Activated CD4-positive, alpha-beta T cell treated with anti-CD3 and anti-CD28 coated beads, Interleukin-2, amount 50 U/mL, for 16 hours (primary cell): ENCODE results near the gene CCK.
"Not testable (repeated sequence)": the region's sequence is repeated elsewhere in the genome, so short reads cannot be mapped to it uniquely, and the experiment has no call there.

ENCODE experiments used
- DNase-seq: peaks from one replicate; pipeline ENCODE4 v3.0.0-alpha.2; 2020

The CCK gene, protein sequence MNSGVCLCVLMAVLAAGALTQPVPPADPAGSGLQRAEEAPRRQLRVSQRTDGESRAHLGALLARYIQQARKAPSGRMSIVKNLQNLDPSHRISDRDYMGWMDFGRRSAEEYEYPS

DNA sequence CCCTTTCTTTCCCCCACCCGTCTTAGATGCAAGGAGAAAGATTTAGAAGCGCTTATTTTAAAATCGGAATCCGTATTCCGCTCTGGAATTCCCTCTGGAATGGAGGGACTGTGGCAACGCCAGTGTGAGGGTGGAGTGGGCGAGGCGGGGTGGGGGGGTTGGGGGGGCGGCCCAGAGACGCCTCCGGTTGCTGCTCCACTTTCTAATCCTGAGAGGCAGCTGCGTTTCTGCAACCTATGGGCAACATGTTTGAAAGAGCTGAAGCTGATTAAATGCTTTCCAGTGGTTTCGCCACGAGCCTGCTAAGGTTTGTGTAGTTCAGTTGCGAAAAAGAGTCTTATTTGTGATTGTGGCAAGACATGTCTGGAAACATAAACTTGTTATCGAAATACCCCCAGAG, at the start of gene CCK:
Gene CCK, minus strand, starts transcription at position 101 of the 400 bp plus-strand sequence. CDS start 2,555 bp downstream, outside the sequence.
- DNase-seq, result no peak

DNA sequence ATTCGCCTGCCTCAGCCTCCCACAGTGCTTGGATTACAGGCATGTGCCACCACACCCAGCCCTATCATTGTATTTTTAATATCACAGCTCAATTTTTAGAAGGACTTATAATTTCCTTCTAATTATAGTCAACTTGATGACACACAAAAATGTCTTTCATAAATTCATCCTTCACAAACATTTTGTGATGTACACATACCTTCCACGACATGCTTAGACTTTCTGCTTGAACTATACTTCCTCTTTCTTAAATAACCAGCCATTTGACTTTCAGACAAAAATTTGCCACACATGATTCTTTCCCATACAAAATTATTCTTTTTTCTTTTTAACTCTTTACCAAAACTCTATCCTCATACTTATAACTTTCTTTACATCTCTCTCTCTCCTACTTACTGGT, 48.4 kb upstream of the CCK start:
- no peak for DNase-seq

DNA sequence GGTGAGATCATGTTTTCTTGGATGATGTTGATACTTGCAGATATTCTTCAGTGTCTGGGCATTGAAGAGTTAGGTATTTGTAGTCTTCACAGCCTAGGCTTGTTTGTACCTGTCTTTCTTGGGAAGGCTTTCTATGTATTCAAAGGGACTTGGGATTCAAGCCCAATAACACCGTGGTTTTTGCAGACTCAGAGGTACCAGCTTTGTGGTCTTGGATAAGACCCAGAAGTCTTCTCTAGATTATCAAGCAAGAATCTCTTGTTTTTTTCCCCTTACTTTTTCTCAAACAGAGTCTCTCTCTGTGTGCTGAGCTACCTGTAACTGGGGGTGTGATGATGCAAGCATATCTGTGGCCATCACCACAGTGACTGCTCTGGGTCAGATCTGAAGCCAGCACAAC, 42.7 kb upstream of the CCK start:
- DNase-seq, result no peak

DNA sequence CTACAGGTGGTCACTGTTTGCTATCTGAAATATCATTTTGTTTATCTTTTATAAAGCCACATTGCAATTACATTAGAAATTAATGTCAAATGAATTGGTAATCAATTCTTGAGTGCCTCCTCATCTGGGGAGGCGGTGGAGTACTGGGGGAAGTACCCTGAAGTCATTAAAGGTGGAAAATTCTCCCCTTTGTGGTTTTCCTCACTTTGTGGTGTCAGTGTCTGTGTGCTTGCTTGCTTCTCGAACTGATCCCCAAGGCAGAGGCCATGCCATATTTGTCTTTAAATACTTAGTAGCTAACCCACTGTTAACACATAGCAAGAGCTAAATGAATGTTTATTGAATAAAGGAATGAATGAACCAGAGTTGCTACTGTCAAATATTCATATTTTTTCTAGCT, 40.5 kb upstream of the CCK start:
- DNase-seq, result no peak

DNA sequence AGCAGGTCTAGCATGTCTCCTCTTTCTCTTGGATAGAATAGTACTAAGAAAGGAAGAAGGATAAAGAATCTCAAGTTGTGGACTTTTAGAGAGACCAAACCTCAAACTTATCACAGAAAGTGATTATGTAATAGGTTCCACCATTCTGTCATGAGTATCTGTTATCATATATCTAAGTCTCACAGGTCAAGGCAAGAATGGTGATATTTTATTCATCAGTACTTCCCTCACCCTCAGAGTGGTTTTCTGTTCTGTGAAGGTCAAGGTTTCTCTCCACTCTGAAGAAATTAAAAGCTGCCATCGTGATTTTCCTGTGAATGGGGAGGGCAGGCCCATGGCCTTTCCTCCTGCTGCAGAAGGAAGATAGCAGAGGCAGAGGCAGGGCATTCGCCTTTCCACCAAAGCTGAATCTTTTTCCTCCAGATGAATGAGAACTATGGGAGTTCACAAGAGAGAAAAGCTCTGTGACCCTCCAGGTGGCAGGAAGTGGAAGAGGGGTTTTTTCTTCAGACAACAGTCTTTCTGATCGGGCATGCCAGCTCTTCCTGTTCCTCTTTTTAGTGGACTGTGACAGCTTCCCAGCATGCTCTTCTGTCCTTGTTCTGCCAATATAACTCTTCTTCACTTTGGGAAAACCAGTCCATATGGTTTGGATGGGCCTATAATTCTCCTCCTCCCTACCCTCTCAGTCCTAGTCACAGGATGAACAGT, 37.1 kb upstream of the CCK start:
- DNase-seq, result no peak

DNA sequence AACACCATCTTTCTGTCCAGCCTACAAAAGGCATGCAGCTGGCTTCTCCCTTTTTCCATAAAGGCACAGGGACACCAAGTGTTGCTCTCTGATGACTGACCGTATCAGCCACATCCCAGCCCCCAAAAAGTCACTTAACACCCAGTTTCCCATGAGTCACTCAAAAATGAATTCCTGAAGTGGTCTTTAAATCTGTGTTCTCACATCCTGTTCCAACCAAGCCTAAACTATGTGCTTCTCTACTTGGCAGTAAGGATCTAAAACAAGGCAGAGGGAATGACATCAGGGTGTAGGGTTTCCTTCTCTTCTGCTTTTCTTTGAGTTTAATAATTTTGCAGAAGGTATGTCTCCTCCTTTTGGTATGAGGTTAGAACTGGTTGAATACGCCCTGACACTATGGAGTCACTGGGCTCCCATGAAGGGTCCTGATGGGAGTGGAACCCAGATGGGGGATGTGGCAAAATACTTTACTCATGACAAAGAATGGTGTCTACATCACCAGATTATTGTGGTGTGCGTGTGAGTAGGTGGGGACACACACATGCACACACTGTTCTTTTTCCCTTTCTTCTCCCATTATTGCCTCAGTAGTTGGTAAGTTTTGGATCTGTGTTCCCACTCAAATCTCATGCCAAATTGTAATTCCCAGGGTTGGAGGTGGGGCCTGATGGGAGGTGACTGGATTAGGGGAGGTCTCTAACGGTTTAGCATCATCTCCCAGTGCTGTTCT, 35.6 kb upstream of the CCK start:
- no peak for DNase-seq

DNA sequence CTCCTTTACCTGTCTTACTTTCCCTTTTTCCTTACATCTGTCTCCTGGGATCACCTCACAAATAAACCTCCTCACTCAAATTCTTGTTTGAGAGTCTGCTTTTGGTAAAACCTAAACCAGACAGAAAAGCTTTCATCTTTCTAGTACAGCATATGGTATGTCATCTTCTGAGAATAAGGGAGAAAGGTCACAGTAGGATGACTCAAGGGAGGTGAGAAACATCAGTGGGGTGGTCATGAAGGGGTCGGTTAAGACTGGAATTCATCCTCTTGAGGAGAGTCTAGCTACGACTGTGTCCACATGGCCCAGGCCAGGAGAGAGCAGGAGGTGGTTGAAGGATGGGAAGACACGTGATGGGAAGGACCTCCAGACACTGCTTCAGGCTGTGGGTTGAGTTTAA, 34.8 kb upstream of the CCK start:
- DNase-seq, result no peak

DNA sequence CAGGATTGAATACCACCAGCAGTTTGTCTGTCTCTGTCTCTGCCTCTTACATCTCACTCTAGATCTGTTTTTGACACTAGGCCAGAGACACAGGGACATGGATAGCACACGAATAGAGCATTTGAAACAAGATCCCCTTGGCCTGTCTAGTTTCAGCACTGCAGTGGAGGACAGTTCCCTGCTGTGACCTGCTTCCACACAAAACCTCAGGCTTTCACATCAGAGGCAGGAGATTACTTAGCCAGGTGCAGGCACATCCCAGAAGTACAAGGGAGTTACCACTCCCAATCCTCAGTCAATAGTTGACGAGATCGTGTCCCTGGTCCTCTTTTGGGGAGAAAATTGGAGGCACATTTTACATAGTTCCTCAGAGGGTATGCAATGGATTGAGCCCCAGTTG, 34.0 kb upstream of the CCK start:
- no peak for DNase-seq

DNA sequence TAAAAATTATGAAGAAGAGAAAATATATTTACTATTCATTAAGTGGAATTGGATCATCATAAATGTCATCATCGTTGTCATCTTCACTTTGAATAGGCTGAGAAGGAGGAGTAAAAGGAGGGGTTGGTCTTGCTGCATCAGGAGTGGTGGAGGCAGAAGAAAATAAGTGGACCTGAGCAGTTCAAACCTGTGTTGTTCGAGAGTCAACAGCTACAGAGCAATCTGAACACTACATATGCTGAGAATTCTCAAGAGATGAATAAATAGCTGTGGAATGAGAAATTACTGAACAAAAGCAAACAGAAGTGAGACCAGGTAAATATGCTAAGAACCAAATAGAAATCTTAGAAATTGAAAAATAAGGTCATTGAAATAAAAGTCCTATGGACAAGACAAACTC, 32.3 kb upstream of the CCK start:
- DNase-seq, result no peak

DNA sequence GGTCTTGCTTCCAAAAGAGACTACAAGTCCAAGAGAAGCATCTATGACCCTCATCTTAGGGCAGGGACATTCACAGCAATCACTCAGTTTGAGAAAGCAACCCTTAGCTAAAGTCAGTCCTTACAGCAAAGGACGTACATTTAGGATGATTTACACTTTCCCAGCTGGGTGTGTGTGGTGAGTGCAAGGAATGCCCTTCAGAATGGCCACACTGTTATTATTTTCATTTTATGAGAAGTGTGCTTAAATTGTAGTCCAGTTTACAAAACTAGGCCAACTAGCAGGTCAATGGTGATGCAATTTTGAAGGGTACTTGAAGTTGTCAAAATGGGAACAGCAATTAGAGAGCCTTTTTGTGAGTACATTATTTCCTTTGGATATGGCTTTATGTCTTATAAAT, 26.0 kb upstream of the CCK start:
- DNase-seq, result no peak

DNA sequence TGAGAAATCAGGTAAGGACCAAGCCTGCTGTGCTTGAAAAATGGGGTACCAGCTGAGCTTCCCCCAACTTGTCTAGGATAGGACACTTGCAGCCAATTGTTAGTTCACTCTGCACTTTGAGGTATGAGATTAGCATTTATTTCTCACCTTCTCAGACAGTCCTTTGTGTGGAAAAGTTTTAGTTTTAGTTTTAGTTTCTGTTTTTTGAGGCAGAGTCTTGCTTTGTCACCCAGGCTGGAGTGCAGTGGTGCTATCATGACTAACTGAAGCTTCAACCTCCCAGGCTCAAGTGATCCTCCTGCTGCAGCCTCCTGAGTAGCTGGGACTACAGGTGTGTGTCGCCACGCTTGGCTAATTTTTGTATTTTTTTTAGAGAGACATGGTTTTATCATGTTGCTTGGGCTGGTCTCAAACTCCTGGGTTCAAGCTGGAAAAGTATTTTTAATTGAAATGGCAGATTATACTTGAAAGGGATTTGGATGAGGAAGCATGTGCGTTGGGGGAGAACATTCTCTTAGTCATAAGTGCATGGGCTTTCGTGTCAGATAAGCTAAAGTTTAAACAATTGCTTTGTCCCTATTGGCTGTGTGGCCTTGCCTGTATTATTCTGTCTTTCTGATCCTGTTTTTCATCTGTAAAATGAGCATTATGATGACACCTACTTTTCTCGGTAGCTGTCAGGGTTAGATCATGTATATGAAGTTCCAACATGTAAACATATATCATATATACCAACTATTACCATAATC, 25.2 kb upstream of the CCK start:
- no peak for DNase-seq

DNA sequence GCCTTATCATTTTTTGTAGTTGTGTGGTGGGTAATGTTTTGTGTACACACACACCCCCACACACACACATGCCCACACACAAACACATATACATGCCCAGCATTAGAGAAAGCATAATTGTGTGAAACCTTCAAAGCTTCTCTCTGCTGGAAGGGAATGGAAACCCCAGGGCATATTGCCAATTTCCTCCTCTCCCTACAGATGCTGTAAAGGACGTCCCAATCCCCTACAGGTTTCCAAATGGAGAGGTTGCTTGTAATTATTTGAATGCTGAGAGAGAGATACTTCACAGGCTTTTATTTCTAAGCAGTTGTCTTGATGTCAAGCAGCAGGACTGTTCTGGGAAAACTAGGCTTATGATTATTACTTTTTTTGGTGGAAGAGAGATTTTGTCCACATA, 23.0 kb upstream of the CCK start:
- DNase-seq, result no peak

DNA sequence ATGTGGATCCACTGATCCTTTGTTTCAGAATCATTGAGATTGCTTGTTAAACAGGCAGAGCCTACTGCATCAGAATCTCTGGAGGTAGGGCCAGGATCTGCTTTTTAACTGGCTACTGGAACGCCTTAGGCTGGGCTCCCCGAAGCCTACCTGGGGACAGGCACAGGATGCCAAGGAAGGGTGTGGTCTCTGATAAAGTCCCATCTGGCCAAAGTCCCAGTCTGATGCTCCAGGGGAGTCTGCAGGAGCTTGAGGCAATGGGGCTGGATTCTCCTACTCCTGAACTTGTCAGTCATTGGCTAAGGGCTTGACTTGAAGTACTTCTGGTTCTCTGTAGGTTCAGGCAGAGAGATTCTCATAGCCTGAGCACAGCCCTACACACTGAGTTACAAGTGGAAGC, 22.4 kb upstream of the CCK start:
- DNase-seq, result no peak

DNA sequence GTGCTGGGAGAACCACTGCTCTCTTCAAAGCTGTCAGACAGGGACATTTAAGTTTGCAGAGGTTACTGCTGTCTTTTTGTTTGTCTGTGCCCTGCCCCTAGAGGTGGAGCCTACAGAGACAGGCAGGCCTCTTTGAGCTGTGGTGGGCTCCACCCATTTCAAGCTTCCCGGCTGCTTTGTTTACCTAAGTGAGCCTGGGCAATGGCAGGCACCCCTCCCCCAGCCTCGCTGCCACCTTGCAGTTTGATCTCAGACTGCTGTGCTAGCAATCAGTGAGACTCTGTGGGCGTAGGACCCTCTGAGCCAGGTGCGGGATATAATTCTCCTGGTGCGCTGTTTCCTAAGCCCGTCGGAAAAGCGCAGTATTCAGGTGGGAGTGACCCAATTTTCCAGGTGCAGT, 21.4 kb upstream of the CCK start:
- DNase-seq, result not testable (repeated sequence)

DNA sequence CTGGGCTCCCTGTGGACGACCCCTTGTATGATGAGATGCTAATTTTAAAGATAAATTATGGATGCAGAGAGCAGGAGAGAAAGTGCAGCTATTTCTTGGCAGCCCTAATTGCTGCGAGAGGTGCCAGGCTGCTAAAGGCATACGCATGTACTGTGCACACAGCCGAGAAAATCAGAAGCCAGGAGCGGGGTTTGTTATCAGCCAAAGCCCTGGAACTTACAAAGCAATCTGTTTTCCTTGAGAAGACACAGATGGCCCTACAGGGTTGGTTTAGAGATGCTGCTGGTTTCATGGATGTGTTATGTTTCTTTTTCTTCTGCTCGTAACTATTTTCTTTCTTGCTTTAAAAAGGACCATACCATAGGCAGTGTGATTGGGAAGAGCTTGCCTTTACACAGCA, 11.7 kb upstream of the CCK start:
- DNase-seq, result no peak

DNA sequence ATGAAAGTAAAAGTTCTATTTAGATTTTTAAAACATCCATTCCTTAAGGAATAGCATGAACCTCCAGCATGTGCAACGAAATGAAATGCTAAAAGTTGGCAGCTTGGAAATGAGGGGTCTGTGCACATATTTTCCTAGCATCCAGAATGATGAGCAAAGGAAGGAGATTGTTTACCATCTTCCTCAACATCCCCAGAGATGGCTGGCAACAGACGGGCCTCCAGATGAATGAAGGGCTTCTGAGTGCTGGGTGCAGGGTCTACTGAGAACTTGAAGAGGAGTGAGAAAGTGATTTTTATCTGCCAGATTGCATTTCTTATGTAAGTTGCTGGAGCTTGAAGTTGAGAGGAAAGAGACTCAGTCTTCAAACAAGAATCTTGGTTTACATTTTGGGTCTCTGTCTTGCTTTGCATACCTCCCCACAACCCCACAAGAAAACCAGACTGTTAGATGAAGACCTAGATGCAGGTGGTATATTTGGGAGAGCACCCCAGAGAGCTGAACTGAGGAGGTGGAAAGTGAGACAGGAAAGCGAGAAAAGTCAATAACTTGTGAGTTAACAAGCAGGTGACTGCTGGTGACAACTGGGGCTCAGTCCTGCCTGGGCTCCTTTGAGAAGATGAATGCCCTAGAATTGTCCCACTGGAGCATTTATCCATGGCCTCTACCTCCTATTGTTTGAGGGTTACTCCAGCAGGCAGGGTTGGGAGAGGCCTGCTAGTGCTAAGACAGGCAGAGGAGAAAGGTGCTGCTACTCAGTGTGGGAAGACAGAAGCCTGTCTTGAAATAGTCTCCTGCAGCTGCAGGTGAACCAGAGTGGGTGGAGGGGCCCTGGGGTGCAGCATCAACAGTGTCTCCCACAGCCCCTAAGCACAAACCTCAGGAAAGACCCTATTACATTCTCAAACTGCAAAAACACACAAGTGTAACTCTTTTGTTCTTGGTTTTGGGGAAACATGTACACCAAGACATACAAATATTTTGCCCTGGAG, 10.5 kb upstream of the CCK start:
- DNase-seq, result no peak

DNA sequence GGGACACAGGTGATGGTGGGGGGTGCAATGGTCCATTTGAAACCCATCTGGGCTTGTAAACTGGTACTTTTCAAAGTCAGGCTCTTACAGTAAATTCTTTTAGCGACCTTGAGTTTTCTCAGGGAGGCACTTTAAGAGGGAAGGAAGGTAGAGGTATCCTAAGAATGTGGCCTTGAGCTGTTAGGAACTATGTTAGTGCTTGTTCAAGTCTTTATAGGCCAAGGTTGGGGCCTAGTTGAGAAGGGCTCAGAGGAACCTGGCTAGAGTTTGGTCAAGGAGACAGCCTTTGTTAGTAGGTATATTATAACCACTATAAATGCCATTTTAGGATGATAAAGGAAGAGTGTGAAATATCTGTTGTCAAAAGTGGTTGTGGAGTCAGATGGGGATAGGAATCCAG, 9.2 kb upstream of the CCK start:
- DNase-seq, result no peak

DNA sequence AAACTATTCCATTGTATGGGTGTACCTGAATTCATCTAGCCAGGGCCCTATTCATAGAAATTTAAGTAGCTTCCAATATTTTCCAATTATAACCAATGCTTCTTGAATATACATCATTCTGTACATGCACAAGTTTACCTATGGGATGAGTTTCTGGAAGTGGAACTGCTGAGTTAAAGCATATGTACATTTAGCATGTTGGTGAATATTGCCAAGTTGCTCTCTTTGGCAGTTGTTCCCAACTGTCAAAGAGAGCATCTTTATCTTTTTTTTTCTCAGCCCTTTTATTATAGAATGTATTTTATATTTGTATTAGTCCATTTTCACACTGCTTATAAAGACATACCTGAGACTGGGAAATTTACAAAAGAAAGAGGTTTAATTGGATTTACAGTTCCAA, 8.3 kb upstream of the CCK start:
- DNase-seq, result no peak

DNA sequence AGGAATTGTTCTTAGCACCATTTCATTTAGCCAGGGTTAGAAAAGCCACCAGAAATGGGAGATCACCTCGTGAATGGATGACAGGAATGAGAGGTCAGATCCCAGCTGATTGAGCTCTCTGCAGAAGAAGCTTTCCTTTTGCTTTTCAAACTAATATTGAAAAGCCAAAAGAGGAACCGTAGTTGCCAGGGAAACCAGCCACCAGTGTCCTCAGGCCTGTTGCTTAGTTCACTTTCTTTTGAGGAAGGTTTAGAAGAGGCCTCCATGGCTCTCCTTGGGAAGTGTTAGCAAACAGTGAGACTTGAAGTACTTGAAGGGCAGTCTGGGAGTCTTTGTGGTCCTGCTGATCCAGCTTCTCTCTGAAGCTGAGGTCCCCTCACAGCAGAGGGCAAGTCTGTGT, 7.4 kb upstream of the CCK start:
- DNase-seq, result no peak

DNA sequence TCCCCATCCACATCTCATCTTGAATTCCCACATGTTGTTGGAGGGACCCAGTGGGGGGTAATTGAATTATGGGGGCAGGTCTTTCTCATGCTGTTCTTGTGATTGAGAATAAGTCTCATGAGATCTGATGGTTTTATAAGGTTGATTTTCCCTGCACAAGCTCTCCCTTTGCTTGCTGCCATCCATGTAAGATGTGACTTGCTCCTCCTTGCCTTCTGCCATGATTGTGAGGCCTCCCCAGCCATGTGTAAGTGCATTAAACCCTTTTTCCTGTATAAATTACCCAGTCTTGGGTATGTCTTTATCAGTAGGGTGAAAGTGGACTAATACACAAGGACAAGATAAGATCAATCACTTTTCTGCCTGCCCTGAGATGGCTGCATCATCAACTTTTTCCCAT, 5.8 kb upstream of the CCK start:
- no peak for DNase-seq

DNA sequence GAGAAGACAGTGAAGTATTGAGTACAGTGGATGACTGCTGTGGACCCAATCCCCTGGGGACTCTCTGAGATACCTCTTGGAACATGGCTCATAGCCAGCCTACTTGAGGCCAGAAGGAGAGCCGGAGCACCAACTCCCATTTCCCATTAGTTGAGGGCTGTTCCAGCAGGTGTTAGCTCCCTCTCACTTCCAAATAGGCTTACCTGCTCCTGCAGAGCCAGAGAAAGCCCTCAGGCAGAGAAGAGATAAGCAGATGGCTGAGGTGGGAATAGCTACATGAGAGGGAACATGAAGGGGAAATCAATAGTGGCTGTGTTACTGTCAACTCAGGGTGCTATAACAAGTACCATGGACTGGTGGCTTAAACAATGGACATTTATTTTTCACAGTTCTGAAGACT, 4.6 kb upstream of the CCK start:
- DNase-seq, result no peak

DNA sequence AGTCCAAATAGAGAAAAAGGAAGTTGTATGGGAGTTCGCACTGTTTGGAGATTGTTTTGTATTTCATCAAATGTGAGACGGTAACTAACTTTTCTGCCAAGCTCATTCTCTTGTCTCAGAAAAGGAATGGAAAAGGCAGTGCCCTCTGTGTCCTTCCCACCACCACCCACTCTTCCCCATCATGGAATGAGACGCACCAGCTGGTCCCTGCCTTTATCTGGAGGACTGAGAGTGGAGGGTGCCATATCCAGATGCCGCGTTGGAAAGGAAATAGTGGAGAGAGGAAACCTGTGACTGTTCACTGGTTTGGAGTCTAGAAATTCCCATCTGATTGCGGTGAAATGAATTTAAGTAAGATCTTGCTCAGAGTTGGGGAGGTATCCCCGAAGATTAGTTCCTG, 3.7 kb upstream of the CCK start:
- DNase-seq, result no peak

DNA sequence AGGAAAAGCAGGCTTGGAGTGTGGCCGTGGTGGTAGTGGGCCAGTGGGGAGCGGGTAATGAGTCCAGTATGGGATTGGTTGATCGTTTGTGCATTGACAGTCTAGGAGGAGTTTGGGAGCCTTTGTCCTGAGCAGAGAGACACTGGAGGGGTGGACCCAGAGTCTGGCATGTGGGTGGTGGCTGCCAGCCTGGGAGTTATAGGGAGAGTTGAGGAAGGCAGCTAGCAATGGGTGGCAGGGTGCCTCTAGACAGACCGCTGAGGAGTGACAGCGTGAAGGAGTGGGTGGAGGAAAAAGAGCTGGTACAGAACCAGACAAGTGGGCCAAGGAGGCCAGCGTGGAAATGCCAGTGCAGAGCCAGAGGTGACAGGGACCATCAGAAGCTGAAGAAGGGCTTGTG, 1.9 kb upstream of the CCK start:
- DNase-seq, result no peak
